Measurements from ENCODE around the gene HSPBP1.

HSPBP1 gene

DNA sequence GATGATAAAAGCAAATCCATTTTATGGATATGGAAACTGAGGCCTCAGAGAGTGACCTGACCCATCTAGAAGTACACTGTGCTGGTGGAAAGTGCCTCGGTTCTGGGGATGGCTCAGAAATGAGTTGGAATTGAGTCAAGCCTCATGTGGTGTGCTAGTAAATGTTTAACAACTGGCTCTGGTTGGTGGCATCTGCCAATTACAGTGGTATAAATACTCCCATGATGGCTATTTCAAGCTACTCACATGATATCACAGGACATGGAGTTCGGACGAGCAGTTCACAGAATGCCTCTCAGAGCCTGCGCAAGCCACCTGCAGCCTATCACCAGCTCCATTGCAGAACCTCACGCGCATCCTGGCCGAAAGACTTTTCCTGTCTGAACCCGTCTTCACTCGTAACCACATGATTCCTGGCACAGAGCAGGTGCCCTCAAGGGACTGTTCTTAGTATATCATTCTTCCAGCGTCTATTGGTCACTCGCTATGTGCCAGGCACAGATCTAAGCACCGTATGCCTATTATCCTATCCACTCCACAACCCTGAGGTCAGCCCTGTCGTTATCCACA lies 36.1 kb upstream of the HSPBP1 start:
- peaks cover 5% of the 10 kb centered on the region; the same call in 1 of the 2 replicates for H3K36me3 ChIP-seq (ENCODE audit: control insufficient read depth, insufficient read depth, low read length)
- DNase-seq (ENCODE audit: low read depth, low spot score): no peak
- WGBS (ENCODE audit: insufficient coverage, insufficient read length): no CpG with 5 or more reads among the region's 13 CpGs

DNA sequence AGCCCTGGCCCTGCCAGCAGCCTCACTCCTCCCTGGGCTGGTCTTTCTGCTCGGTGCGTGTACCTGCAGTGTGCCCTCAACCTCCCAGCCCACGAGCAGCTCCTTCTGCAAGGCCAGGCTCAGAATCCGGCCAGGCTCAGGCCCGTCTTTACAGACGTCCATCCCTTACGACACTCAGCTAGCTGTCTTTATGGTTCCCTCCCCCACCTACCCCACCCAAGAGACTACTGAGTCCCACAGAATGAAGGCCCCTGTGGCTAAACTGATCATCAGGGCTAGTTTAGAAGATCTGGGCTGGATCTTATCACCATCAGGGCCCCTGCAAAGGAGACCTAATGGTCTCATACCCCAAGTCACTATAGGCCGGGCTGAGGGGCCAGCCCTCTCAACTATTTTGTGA lies 34.5 kb upstream of the HSPBP1 start:
- Histone ChIP-seq H3K27ac (ENCODE audit: low read length) (no peak overlapping the region), H3K9me3 (ENCODE audit: control insufficient read depth, insufficient read depth, low read length) (no peaks in the 10 kb centered on the region), H3K27me3 (ENCODE audit: control insufficient read depth, insufficient read depth, low read length) (no peaks in the 10 kb centered on the region), H3K4me3 (ENCODE audit: low read length) (no peak overlapping the region), H3K36me3 (ENCODE audit: control insufficient read depth, insufficient read depth, low read length) (peaks cover 5% of the 10 kb centered on the region), H3K4me1 (ENCODE audit: control insufficient read depth, insufficient read depth, low read length) (no peaks in the 10 kb centered on the region)
- no peak for DNase-seq (ENCODE audit: low read depth, low spot score)
- WGBS (ENCODE audit: insufficient coverage, insufficient read length): no CpG with 5 or more reads among the region's 8 CpGs

More for the DNA sequence above, 36.1 kb upstream of the HSPBP1 start:
- Histone ChIP-seq H3K4me1 (ENCODE audit: control insufficient read depth, insufficient read depth, low read length) (peaks cover 4% of the 10 kb centered on the region; the same call in 1 of the 2 replicates), H3K9me3 (ENCODE audit: control insufficient read depth, insufficient read depth, low read length) (no peaks in the 10 kb centered on the region), H3K27ac (ENCODE audit: low read length) (no peak overlapping the region), H3K27me3 (ENCODE audit: control insufficient read depth, insufficient read depth, low read length) (no peaks in the 10 kb centered on the region), H3K4me3 (ENCODE audit: low read length) (no peak overlapping the region)

DNA sequence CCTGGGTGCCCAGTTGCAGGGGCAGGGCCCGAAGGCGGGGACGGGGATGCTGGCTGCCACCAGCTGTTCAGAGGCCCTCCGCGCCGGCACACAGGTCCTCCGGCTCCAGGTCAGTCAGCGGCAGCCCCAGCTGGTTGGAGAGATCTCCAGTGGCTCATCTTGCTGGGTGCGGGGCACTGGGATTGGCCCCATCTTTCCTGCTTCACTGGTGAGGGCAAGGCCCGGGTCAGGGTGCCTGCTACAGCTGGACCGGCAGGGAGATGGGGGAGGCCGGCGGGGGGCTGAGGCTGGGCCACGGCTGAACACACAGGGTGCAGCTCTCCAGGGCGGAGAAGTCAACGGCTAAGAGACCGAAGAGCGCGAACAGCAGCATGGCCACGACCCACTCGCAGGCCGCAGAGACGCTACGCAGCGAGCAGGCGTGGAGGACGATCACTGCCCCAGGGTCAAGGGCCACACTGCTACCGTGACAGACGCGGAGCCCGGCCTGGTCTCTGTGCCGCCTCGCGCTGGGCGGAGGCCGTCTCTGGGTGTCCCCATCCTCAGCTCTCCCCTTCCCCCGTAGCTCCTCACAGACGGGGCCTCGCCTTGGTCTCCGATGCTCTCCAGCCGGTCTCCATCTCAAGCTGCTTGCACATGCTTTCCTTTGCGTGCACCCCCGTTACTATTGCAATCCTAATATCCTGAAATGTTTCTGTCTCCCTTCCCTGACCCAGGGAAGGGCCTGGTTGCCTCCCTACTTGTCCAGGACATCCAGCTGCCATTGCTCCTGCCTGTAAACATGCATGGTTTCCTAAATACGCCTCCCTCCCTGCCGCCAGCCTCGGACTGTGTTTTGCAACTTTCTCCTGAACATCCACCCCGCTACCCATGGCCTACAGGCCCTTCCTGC lies 33.0 kb upstream of the HSPBP1 start:
- no CpG with 5 or more reads among the region's 47 CpGs for WGBS (ENCODE audit: insufficient coverage, insufficient read length)
- Histone ChIP-seq H3K27me3 (ENCODE audit: control insufficient read depth, insufficient read depth, low read length) (no peaks in the 10 kb centered on the region), H3K9me3 (ENCODE audit: control insufficient read depth, insufficient read depth, low read length) (no peaks in the 10 kb centered on the region), H3K36me3 (ENCODE audit: control insufficient read depth, insufficient read depth, low read length) (peaks cover 7% of the 10 kb centered on the region), H3K4me1 (ENCODE audit: control insufficient read depth, insufficient read depth, low read length) (no peaks in the 10 kb centered on the region), H3K27ac (ENCODE audit: low read length) (no peak overlapping the region), H3K4me3 (ENCODE audit: low read length) (no peak overlapping the region)
- no peak for DNase-seq (ENCODE audit: low read depth, low spot score)

DNA sequence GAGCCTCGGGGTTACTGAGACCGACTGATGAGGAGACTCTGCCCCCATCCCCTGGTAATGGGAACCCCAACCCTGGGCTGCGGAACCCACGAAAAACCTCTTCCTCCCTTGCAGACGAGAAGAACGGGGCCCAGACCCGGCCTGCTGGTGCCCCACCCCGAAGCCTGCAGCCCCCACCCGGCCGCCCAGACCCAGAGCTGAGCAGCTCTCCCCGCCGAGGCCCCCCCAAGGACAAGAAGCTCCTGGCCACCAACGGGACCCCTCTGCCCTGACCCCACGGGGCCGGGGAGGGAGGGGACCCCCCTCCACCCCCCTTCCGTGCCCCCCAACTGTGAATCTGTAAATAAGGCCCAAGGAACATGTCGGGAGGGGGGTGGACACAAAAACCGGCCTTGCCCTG lies 31.9 kb upstream of the HSPBP1 start:
- Histone ChIP-seq H3K36me3 (ENCODE audit: control insufficient read depth, insufficient read depth, low read length) (peaks cover 11% of the 10 kb centered on the region), H3K4me1 (ENCODE audit: control insufficient read depth, insufficient read depth, low read length) (no peaks in the 10 kb centered on the region), H3K4me3 (ENCODE audit: low read length) (no peak overlapping the region), H3K27me3 (ENCODE audit: control insufficient read depth, insufficient read depth, low read length) (no peaks in the 10 kb centered on the region), H3K27ac (ENCODE audit: low read length) (no peak overlapping the region), H3K9me3 (ENCODE audit: control insufficient read depth, insufficient read depth, low read length) (no peaks in the 10 kb centered on the region)
- WGBS (ENCODE audit: insufficient coverage, insufficient read length): no CpG with 5 or more reads among the region's 18 CpGs
- no peak for DNase-seq (ENCODE audit: low read depth, low spot score)

DNA sequence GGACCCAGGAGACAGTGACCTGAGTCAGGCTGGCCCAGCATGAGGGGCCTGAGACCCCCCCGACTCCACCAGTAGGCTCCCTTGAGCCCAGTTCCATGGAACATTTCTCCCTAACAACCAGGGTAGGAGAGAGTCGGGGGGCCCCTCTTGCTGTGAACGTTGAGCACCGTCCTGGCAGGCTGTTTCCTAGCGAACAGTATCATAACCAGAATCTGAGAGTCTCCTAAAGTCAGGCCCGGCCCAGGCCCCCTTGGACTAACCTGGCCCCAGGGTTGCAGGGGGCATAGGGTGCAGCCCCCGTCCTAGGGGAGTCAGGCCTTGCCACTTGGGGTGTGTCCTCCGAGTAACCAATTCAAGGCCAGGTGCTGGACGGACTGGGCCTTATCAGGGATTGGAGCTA lies 31.5 kb upstream of the HSPBP1 start:
- Histone ChIP-seq H3K4me3 (ENCODE audit: low read length) (no peak overlapping the region), H3K36me3 (ENCODE audit: control insufficient read depth, insufficient read depth, low read length) (peaks cover 15% of the 10 kb centered on the region), H3K27me3 (ENCODE audit: control insufficient read depth, insufficient read depth, low read length) (no peaks in the 10 kb centered on the region), H3K9me3 (ENCODE audit: control insufficient read depth, insufficient read depth, low read length) (no peaks in the 10 kb centered on the region), H3K4me1 (ENCODE audit: control insufficient read depth, insufficient read depth, low read length) (no peaks in the 10 kb centered on the region), H3K27ac (ENCODE audit: low read length) (no peak overlapping the region)
- no peak for DNase-seq (ENCODE audit: low read depth, low spot score)
- no CpG with 5 or more reads among the region's 9 CpGs for WGBS (ENCODE audit: insufficient coverage, insufficient read length)

DNA sequence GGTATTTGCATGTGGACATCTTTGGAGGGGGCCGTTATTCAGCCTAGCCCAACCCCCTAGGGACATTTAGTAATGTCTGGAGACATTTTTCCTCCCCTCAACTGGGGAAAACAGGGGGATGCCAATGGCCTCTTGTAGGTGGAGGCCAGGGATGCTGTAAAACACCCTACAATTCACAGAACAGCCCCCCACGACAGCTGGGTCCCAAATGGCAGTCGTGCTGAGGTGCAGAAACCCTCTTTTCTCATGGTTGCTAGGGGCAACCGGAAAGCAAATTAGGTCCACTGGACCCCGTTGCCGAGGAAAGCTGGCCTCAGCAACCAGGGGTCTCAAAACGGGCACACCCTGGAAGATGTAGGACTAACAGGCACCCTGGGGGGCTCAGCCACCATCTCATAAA lies 30.6 kb upstream of the HSPBP1 start:
- no CpG with 5 or more reads among the region's 7 CpGs for WGBS (ENCODE audit: insufficient coverage, insufficient read length)
- Histone ChIP-seq H3K27me3 (ENCODE audit: control insufficient read depth, insufficient read depth, low read length) (no peaks in the 10 kb centered on the region), H3K9me3 (ENCODE audit: control insufficient read depth, insufficient read depth, low read length) (no peaks in the 10 kb centered on the region), H3K4me3 (ENCODE audit: low read length) (no peak overlapping the region), H3K36me3 (ENCODE audit: control insufficient read depth, insufficient read depth, low read length) (peaks cover 19% of the 10 kb centered on the region), H3K27ac (ENCODE audit: low read length) (no peak overlapping the region), H3K4me1 (ENCODE audit: control insufficient read depth, insufficient read depth, low read length) (no peaks in the 10 kb centered on the region)
- DNase-seq (ENCODE audit: low read depth, low spot score): no peak

DNA sequence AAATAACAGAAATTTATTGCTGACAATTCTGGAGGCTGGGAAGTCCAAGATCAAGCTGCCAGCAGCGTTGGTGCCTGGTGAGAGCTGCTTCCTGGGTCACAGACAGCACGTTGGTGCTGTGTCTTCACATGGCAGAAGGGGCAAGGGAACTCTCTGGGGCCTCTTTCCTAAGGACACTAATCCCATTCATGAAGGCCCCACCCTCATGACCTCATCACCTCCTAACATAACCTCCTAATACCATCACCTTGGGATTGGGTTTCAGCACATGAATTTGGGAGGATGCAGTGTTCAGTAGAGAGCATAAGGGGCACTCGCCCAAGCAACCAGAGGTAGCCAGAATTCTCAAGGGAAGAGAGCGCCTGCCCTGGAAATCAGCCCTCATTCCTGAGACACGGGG lies 29.5 kb upstream of the HSPBP1 start:
- Histone ChIP-seq H3K27ac (ENCODE audit: low read length) (no peak overlapping the region), H3K4me3 (ENCODE audit: low read length) (no peak overlapping the region), H3K4me1 (ENCODE audit: control insufficient read depth, insufficient read depth, low read length) (no peaks in the 10 kb centered on the region), H3K36me3 (ENCODE audit: control insufficient read depth, insufficient read depth, low read length) (peaks cover 19% of the 10 kb centered on the region), H3K27me3 (ENCODE audit: control insufficient read depth, insufficient read depth, low read length) (no peaks in the 10 kb centered on the region), H3K9me3 (ENCODE audit: control insufficient read depth, insufficient read depth, low read length) (no peaks in the 10 kb centered on the region)
- DNase-seq (ENCODE audit: low read depth, low spot score): no peak
- WGBS (ENCODE audit: insufficient coverage, insufficient read length): no CpG with 5 or more reads among the region's 5 CpGs

DNA sequence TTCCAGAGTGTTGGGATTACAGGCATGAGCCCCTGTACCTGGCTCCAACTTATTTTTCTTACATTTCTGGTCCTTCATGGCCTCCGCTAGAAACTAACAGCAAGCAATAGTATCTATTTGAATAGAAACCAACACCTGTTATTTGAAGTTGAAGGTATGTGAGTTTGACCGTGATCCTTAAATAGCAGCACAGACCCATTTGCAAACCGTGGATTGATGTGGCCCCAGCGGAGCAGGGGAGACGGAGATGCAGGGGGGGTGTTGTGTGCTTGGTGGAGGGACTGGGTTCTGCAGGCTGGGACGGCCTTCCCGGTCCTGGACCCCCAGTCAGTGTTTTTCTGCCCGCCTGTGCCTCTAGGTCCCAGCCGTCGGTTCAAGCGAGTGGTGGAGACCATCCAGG lies 28.4 kb upstream of the HSPBP1 start:
- H3K27me3 ChIP-seq (ENCODE audit: control insufficient read depth, insufficient read depth, low read length): no peaks in the 10 kb centered on the region
- H3K4me3 ChIP-seq (ENCODE audit: low read length): no peak overlapping the region
- H3K4me1 ChIP-seq (ENCODE audit: control insufficient read depth, insufficient read depth, low read length): no peaks in the 10 kb centered on the region
- no peak for DNase-seq (ENCODE audit: low read depth, low spot score)
- H3K27ac ChIP-seq (ENCODE audit: low read length): no peak overlapping the region
- WGBS (ENCODE audit: insufficient coverage, insufficient read length): no CpG with 5 or more reads among the region's 11 CpGs
- H3K36me3 ChIP-seq (ENCODE audit: control insufficient read depth, insufficient read depth, low read length): peaks cover 23% of the 10 kb centered on the region
- no peaks in the 10 kb centered on the region for H3K9me3 ChIP-seq (ENCODE audit: control insufficient read depth, insufficient read depth, low read length)

DNA sequence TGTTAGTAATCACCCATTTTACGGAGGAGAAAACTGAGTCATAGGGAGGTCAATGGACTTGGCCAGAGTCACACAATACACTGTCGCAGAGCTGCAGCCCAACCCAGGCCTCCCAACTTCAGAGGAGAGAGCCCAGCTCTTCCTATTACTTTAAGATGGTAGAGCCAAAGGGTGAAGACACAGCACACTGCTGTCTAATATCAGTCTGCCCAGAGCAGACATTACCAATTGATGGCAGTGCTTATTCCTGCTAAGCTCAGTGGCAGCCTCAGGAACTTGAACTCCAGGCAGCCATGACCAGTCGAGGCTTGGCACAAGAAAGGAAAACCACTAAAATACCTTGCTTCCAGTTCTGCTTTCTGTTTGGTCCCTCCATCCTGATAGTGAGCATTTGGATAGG lies 26.8 kb upstream of the HSPBP1 start:
- peaks cover 24% of the 10 kb centered on the region for H3K36me3 ChIP-seq (ENCODE audit: control insufficient read depth, insufficient read depth, low read length)
- H3K9me3 ChIP-seq (ENCODE audit: control insufficient read depth, insufficient read depth, low read length): no peaks in the 10 kb centered on the region
- H3K4me3 ChIP-seq (ENCODE audit: low read length): no peak overlapping the region
- no peak overlapping the region for H3K27ac ChIP-seq (ENCODE audit: low read length)
- no peaks in the 10 kb centered on the region for H3K27me3 ChIP-seq (ENCODE audit: control insufficient read depth, insufficient read depth, low read length)
- H3K4me1 ChIP-seq (ENCODE audit: control insufficient read depth, insufficient read depth, low read length): no peaks in the 10 kb centered on the region
- WGBS (ENCODE audit: insufficient coverage, insufficient read length): no CpG with 5 or more reads among the region's 3 CpGs
- DNase-seq (ENCODE audit: low read depth, low spot score): no peak

DNA sequence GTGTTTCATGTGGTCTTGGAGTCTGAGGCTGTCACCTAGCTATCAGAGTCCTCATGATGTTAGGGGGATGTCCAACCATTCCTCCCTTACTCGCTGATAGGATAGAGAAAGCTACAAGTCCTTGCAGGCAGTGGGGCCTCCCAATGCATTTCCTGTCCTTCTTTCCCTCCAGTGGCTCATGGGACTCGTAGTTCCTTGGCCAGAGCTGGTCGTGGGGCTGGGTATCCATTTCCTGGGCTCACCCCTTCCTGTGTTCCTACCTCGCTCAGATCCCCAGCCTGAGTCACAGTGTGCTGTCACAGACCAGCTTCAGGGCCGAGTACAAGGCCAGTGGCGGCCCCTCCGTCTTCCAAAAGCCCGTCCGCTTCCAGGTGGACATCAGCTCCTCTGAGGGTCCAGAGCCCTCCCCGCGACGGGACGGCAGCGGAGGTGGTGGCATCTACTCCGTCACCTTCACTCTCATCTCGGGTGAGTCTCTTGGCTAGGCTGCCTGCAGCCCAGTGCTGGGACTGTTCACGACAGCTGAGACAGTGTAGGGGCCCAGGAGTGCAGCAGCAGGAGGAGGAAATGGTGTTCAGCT lies 26.2 kb upstream of the HSPBP1 start:
- Histone ChIP-seq H3K27me3 (ENCODE audit: control insufficient read depth, insufficient read depth, low read length) (no peaks in the 10 kb centered on the region), H3K4me3 (ENCODE audit: low read length) (no peak overlapping the region), H3K27ac (ENCODE audit: low read length) (no peak overlapping the region), H3K9me3 (ENCODE audit: control insufficient read depth, insufficient read depth, low read length) (no peaks in the 10 kb centered on the region), H3K4me1 (ENCODE audit: control insufficient read depth, insufficient read depth, low read length) (no peaks in the 10 kb centered on the region), H3K36me3 (ENCODE audit: control insufficient read depth, insufficient read depth, low read length) (peaks cover 24% of the 10 kb centered on the region)
- no CpG with 5 or more reads among the region's 17 CpGs for WGBS (ENCODE audit: insufficient coverage, insufficient read length)
- DNase-seq (ENCODE audit: low read depth, low spot score): no peak
